Gastroesophageal sphincter (tissue), 4 donors: ENCODE measurements around the gene AXDND1. TPM values are rescaled to one million over a fixed set of nuclear protein-coding genes. Genes with fewer than 3 reads are reported as not detected.

Experiments used
- ATAC-seq: fragments of 150-250 bp; one replicate; pipeline ENCODE4 v1.9.1; 2016; ENCODE audit warnings: mild to moderate bottlenecking, moderate library complexity
- H3K27ac ChIP-seq, 4 donors: fragments of 200-600 bp; sonication (generic) in 3 of 4; 1 replicate in 3 of 4; 2 replicates in 1 of 4; pipeline ENCODE4 v1.5.1; 2016 to 2019
- H3K27me3 ChIP-seq: fragments of 200-600 bp; sonication (generic); one replicate; pipeline ENCODE4 v1.5.1; 2019
- H3K36me3 ChIP-seq, 2 donors: fragments of 200-600 bp; sonication (generic); one replicate each; pipeline ENCODE4 v1.5.1; 2019; ENCODE audit warnings: control low read depth in 1 of 2
- H3K4me1 ChIP-seq, 3 donors: fragments of 200-600 bp; sonication (generic); 1 replicate in 2 of 3; 2 replicates in 1 of 3; pipeline ENCODE4 v1.5.1; 2016 to 2019; ENCODE audit warnings: control low read depth in 2 of 3
- H3K4me3 ChIP-seq, 2 donors: fragments of 200-600 bp; sonication (generic); one replicate each; pipeline ENCODE4 v1.5.1; 2019; ENCODE audit warnings: mild to moderate bottlenecking in 1 of 2, moderate library complexity in 1 of 2
- H3K9me3 ChIP-seq, 3 donors: fragments of 200-600 bp; sonication (generic); one replicate each; pipeline ENCODE4 v1.5.1; 2017 to 2019; ENCODE audit warnings: control low read depth in 2 of 3
- EP300 ChIP-seq: sonication (generic); formaldehyde crosslinking; IDR thresholded peaks from one replicate; pipeline ENCODE4 v1.6.1; 2017; ENCODE audit warnings: antibody characterized with exemption, mild to moderate bottlenecking
- POLR2A ChIP-seq, 2 donors: fragments of 450-650 bp; IDR thresholded peaks; one replicate each; pipeline ENCODE4 v1.6.1; 2017; ENCODE audit warnings: antibody characterized with exemption in 2 of 2, mild to moderate bottlenecking in 2 of 2, moderate library complexity in 1 of 2
- POLR2AphosphoS5 ChIP-seq: sonication (generic); formaldehyde crosslinking; IDR thresholded peaks from one replicate; pipeline ENCODE4 v1.6.1; 2017; ENCODE audit warnings: antibody characterized with exemption
- WGBS, 2 donors: methylation state at CpG; one replicate each; pipeline ENCODE4 v1.1.5; 2018; ENCODE audit warnings: low coverage in 1 of 2; 5-methylcytosine and 5-hydroxymethylcytosine counted together
- total RNA-seq, 4 donors: library from RNA; depleted of rRNA; stranded (reverse); fragments of >200 nt; gene quantifications; one replicate each; pipeline ENCODE4 v1.1.0, GENCODE V29; 2016
- TF ChIP-seq, protein P1 (sequence below), 4 experiments: fragments of 200-600 bp in 2 of 4; fragments of 450-650 bp in 2 of 4; sonication (generic) in 1 of 4; IDR thresholded peaks; one replicate each; pipeline ENCODE4 v1.5.1; 2017 to 2019; ENCODE audit warnings: antibody characterized with exemption in 4 of 4, mild to moderate bottlenecking in 2 of 4, moderate library complexity in 2 of 4

Gene AXDND1
- total RNA-seq, 4 donors from 2014 or later = 0.13 to 1.2 TPM; not detected in 2

DNA sequence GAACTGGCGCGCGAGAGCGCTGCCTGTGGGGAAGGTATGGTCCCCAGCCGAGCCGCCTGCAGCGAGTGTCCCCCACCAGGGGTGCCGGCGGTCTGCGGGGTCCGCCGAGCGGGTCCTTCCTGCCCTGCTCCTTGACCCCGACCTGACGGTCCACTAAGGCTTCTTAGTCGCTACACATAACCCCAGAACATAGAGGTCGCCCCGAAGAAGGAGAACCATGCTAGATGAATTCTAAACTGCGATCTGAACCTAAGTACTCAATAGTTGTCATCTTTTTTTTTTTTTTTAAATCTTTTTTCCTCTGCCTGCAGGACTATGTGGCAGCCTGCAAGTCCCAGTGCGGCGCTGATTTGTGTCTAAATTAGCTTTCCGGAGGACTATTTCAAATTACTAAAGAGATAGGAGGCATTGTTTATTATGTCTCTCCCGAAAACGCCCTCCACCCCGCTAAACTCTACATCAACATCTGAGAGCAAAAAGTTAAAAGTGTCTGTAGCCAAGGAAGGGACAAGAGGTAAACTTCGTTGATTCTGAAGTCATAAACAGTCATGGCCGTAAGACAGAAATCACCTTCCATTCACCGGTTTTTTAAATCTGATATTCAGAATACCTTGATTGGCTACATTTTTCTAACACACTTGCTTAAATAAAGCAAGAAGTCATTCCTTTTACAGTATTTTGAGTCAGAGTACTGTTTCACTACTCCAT lies 476 bp downstream of the AXDND1 start:
- Histone ChIP-seq H3K36me3 (no peaks in the 10 kb centered on the region), H3K4me1 (peaks cover 0 to 13% (median 0%) of the 10 kb centered on the region in 3 donors), H3K27me3 (no peaks in the 10 kb centered on the region), H3K9me3 (no peaks in the 10 kb centered on the region), H3K4me3 (peak overlapping the region; percentile 66 to 74), H3K27ac (peak overlapping the region; percentile 79 to 89 (median 88))
- WGBS, 2 donors = 6 to 13% methylated on average over 10 to 11 of the region's 28 CpGs
- no peak for ATAC-seq
- TF ChIP-seq, protein P1, sequence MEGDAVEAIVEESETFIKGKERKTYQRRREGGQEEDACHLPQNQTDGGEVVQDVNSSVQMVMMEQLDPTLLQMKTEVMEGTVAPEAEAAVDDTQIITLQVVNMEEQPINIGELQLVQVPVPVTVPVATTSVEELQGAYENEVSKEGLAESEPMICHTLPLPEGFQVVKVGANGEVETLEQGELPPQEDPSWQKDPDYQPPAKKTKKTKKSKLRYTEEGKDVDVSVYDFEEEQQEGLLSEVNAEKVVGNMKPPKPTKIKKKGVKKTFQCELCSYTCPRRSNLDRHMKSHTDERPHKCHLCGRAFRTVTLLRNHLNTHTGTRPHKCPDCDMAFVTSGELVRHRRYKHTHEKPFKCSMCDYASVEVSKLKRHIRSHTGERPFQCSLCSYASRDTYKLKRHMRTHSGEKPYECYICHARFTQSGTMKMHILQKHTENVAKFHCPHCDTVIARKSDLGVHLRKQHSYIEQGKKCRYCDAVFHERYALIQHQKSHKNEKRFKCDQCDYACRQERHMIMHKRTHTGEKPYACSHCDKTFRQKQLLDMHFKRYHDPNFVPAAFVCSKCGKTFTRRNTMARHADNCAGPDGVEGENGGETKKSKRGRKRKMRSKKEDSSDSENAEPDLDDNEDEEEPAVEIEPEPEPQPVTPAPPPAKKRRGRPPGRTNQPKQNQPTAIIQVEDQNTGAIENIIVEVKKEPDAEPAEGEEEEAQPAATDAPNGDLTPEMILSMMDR (IDR thresholded peaks at IDR 0.05) = peak in 1 of 4 experiments; percentile 4
- TF ChIP-seq POLR2AphosphoS5 = no peak
- no peak for TF ChIP-seq EP300
- peak in 1 of 2 donors; percentile 0 for TF ChIP-seq POLR2A (IDR thresholded peaks at IDR 0.05)

DNA sequence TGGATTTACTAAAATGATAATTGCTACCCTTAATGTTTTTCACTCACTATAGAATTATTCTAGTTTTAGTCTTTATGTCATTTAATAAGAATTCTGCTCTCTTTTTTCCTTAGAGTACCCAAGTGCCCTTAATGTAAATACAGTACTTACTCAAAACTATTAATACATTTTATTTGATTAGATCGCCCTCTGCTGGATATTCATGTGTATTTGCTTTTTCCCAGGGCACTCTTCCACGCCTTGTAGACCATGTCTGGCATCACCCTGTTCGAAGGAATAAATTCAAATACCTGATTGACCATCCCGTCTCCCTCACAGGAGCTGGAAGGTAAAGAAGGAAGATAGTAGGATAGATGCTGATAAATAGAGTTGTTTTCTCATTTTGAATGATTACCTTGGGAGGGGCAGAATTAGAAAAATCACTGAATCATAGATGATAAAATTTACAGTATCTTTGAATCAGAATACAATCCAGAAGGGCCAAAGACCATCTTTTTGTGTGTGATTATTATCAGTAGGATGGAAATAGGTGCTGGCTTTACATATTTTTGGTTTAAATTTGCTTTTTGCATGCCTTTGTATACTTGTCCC lies 4.1 kb downstream of the AXDND1 start:
- WGBS, 2 donors = 4 to 6% methylated on average over 3 to 4 of the region's 4 CpGs
- Histone ChIP-seq H3K4me1 (peaks cover 0 to 12% (median 0%) of the 10 kb centered on the region in 3 donors), H3K27me3 (no peaks in the 10 kb centered on the region), H3K36me3 (no peaks in the 10 kb centered on the region), H3K27ac (no peak overlapping the region), H3K9me3 (no peaks in the 10 kb centered on the region), H3K4me3 (no peak overlapping the region)
- TF ChIP-seq, protein P1 (IDR thresholded peaks at IDR 0.05) = peak; percentile 63 to 78 (median 74)
- TF ChIP-seq POLR2AphosphoS5 = no peak
- no peak for ATAC-seq

DNA sequence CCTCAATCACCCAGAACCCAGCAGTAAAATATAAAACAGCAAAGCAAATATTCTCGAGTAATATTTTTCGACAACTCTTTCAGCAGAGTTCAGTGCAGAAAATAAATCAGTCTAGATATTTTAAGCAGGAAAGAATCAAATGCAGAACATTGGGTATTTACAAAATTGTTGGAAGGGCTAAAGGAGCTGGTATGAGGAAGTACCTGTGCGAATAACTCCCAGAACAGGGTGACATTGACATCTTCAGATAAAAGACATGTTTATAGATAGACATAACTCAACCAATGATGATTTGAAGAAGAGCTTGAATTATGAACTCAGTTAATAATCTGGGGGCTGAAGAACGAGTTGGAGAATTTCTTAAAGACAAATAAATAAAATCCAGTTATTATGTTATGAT lies 6.4 kb downstream of the AXDND1 start:
- no peak overlapping the region for H3K27ac ChIP-seq
- no peaks in the 10 kb centered on the region for H3K27me3 ChIP-seq
- WGBS, 2 donors = 63 to 74% methylated on average over 4 of the region's 4 CpGs
- no peaks in the 10 kb centered on the region for H3K36me3 ChIP-seq
- H3K4me3 ChIP-seq = no peak overlapping the region
- no peaks in the 10 kb centered on the region for H3K4me1 ChIP-seq
- H3K9me3 ChIP-seq = no peaks in the 10 kb centered on the region
- no peak for TF ChIP-seq EP300
- TF ChIP-seq POLR2A (IDR thresholded peaks at IDR 0.05) = no peak
- TF ChIP-seq, protein P1 (IDR thresholded peaks at IDR 0.05) = no peak
- TF ChIP-seq POLR2AphosphoS5 = no peak
- ATAC-seq = no peak

DNA sequence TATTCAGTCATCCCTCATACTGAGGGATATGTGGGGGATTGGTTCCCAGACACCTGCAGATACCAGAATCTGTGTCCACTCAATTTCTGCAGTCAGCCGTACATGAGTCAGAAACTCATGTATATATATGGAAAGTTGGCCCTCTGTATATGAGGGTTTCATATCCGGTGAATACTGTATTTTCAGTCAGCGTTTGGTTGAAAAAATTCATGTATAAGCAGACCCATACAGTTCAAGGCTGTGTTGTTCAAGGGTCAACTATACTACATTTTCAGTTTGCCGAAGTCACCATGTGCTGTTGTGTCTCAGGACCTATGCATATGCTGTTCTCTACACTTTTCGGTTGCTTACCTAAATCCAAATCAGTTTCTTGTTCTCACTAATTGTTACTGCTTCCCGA lies 10.5 kb downstream of the AXDND1 start:
- H3K4me1 ChIP-seq = no peaks in the 10 kb centered on the region
- ATAC-seq = no peak
- H3K36me3 ChIP-seq = no peaks in the 10 kb centered on the region
- TF ChIP-seq POLR2AphosphoS5 (no peak), POLR2A (IDR thresholded peaks at IDR 0.05) (no peak), EP300 (no peak)
- TF ChIP-seq, protein P1 (IDR thresholded peaks at IDR 0.05) = no peak
- no peak overlapping the region for H3K4me3 ChIP-seq
- H3K27ac ChIP-seq = no peak overlapping the region
- H3K27me3 ChIP-seq = no peaks in the 10 kb centered on the region
- no peaks in the 10 kb centered on the region for H3K9me3 ChIP-seq
- 83 to 90% methylated on average over 6 of the region's 6 CpGs for WGBS, 2 donors

DNA sequence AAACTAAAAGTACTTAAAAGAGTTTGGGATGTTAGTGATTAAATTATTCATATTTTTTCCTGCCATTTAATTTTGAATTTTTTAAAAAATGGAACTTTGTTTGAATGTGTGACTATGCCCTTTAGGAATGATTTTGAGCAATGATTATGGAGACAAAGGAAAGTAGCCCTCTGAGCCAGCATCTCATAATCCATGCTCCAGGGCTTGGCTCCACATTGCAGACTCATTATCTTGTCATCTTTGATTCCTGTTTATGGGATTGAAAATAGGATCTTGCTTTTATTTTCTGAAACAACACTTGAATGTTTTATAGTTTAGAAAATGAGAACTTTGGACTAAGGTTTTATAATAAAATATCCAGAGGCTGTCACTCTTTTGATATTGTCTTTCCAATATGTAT lies 14.5 kb downstream of the AXDND1 start:
- no peak overlapping the region for H3K4me3 ChIP-seq
- TF ChIP-seq POLR2A (IDR thresholded peaks at IDR 0.05) (no peak), EP300 (no peak), POLR2AphosphoS5 (no peak)
- TF ChIP-seq, protein P1 (IDR thresholded peaks at IDR 0.05) = no peak
- H3K4me1 ChIP-seq = no peaks in the 10 kb centered on the region
- H3K9me3 ChIP-seq = no peaks in the 10 kb centered on the region
- no peaks in the 10 kb centered on the region for H3K27me3 ChIP-seq
- no peak overlapping the region for H3K27ac ChIP-seq
- no peaks in the 10 kb centered on the region for H3K36me3 ChIP-seq
- ATAC-seq = no peak
